Activated T-helper 2 cell treated with anti-CD3 and anti-CD28 coated beads, Interferon-gamma antibody, Interleukin-2, Interleukin-4, amounts not matched to agents 10 μg/mL and 5 μg/mL and 100 μg/mL, durations not matched to agents 14 hours and 24 hours and 36 hours (primary cell): ENCODE measurements around the gene CDK12. TPM values are rescaled to one million over a fixed set of nuclear protein-coding genes. Genes with fewer than 3 reads are reported as not detected.
"Not testable (repeated sequence)": the region's sequence is repeated elsewhere in the genome, so short reads cannot be mapped to it uniquely, and the experiment has no call there.

ENCODE experiments used
- DNase-seq: peaks from one replicate; pipeline ENCODE4 v3.0.0; 2021; ENCODE audit warnings: low spot score
- H3K27ac Mint-ChIP-seq: one replicate; pipeline ENCODE4 v1.8.0; 2021; ENCODE audit warnings: mixed read lengths
- H3K27me3 Mint-ChIP-seq: one replicate; pipeline ENCODE4 v1.8.0; 2021; ENCODE audit warnings: low read depth, mixed read lengths
- H3K36me3 Mint-ChIP-seq: one replicate; pipeline ENCODE4 v1.8.0; 2021; ENCODE audit warnings: low read depth, mixed read lengths
- H3K4me1 Mint-ChIP-seq: one replicate; pipeline ENCODE4 v1.8.0; 2021; ENCODE audit warnings: low read depth, mixed read lengths
- H3K4me3 Mint-ChIP-seq: one replicate; pipeline ENCODE4 v1.8.0; 2021; ENCODE audit warnings: low read depth, mild to moderate bottlenecking, moderate library complexity, mixed read lengths
- H3K9me3 Mint-ChIP-seq: one replicate; pipeline ENCODE4 v1.8.0; 2021; ENCODE audit warnings: mixed read lengths
- intact Hi-C: fragments of 100-400 bp; cut with micrococcal nuclease; formaldehyde crosslinking; loops from one replicate; pipeline ENCODE4 v1.15.1; 2023
- total RNA-seq: library from RNA; stranded (reverse); gene quantifications from 2 replicates; pipeline ENCODE4 v1.2.3, GENCODE V29; 2022

CDK12 gene
- 83.9 TPM in 2 replicates for total RNA-seq

- peak within 1 kb of the TSS; percentile 96 for H3K4me3 Mint-ChIP-seq
- H3K4me1 Mint-ChIP-seq, result peaks cover 17% of the 10 kb centered on the region
- no peaks in the 10 kb centered on the region for H3K27me3 Mint-ChIP-seq
- peak within 1 kb of the TSS; percentile 99 for H3K27ac Mint-ChIP-seq
- intact Hi-C loops, result loop anchor here (1.0 to 5.0 kb wide), 3 partner anchors 10 to 254 kb away; partner anchors contain the start of gene MED1
- DNase-seq, result peak; percentile 94
- no peaks in the 10 kb centered on the region for H3K9me3 Mint-ChIP-seq
- H3K36me3 Mint-ChIP-seq, result peaks cover 39% of the 10 kb centered on the region
These were observed at the start of gene CDK12 for GRCh38 chr17:39461113-39461925. CDK12 (plus strand) TSS chr17:39461486; CDS start chr17:39462072, 586 bp downstream.

- Mint-ChIP-seq H3K4me3 (no peak overlapping the region), H3K4me1 (no peaks in the 10 kb centered on the region), H3K36me3 (peaks cover 52% of the 10 kb centered on the region), H3K27ac (no peak overlapping the region), H3K27me3 (no peaks in the 10 kb centered on the region), H3K9me3 (no peaks in the 10 kb centered on the region)
- no peak for DNase-seq
- intact Hi-C loops, result no loop called here
These were observed 45.1 kb upstream of the CDK12 start for GRCh38 chr17:39416141-39416540.

GRCh38 chr17:39429600-39429999 lies 31.7 kb upstream of the CDK12 start:
- no peaks in the 10 kb centered on the region for H3K27me3 Mint-ChIP-seq
- H3K4me1 Mint-ChIP-seq, result no peaks in the 10 kb centered on the region
- no peak overlapping the region for H3K4me3 Mint-ChIP-seq
- no peak for DNase-seq
- intact Hi-C loops, result no loop called here
- peaks cover 51% of the 10 kb centered on the region for H3K36me3 Mint-ChIP-seq
- no peak overlapping the region for H3K27ac Mint-ChIP-seq
- H3K9me3 Mint-ChIP-seq, result no peaks in the 10 kb centered on the region

GRCh38 chr17:39439868-39440267 lies 21.4 kb upstream of the CDK12 start:
- H3K27ac Mint-ChIP-seq, H3K4me1 Mint-ChIP-seq, intact Hi-C loops, H3K4me3 Mint-ChIP-seq, H3K9me3 Mint-ChIP-seq, DNase-seq, H3K27me3 Mint-ChIP-seq: not testable (repeated sequence)
- H3K36me3 Mint-ChIP-seq, result peaks cover 57% of the 10 kb centered on the region

GRCh38 chr17:39443326-39443725 lies 18.0 kb upstream of the CDK12 start:
- no peak overlapping the region for H3K4me3 Mint-ChIP-seq
- H3K27me3 Mint-ChIP-seq, result no peaks in the 10 kb centered on the region
- H3K27ac Mint-ChIP-seq, result no peak overlapping the region
- DNase-seq, result no peak
- H3K36me3 Mint-ChIP-seq, result peaks cover 66% of the 10 kb centered on the region
- intact Hi-C loops, result no loop called here
- peaks cover 5% of the 10 kb centered on the region for H3K4me1 Mint-ChIP-seq
- H3K9me3 Mint-ChIP-seq, result no peaks in the 10 kb centered on the region

- no peak overlapping the region for H3K4me3 Mint-ChIP-seq
- no peak for DNase-seq
- peaks cover 11% of the 10 kb centered on the region for H3K4me1 Mint-ChIP-seq
- H3K36me3 Mint-ChIP-seq, result peaks cover 45% of the 10 kb centered on the region
- no peak overlapping the region for H3K27ac Mint-ChIP-seq
- H3K9me3 Mint-ChIP-seq, result no peaks in the 10 kb centered on the region
- intact Hi-C loops, result no loop called here
- no peaks in the 10 kb centered on the region for H3K27me3 Mint-ChIP-seq
These were observed 13.7 kb upstream of the CDK12 start for GRCh38 chr17:39447561-39447960.

- Mint-ChIP-seq H3K4me1 (peaks cover 14% of the 10 kb centered on the region), H3K4me3 (peak overlapping the region; percentile 97), H3K36me3 (peaks cover 30% of the 10 kb centered on the region), H3K9me3 (no peaks in the 10 kb centered on the region), H3K27me3 (no peaks in the 10 kb centered on the region), H3K27ac (peak overlapping the region; percentile 96)
- no peak for DNase-seq
- intact Hi-C loops, result loop anchor here (2.0 kb wide), 1 partner anchor 45 kb away; no protein-coding TSS in a partner anchor
These were observed 11.2 kb upstream of the CDK12 start for GRCh38 chr17:39450051-39450450.

GRCh38 chr17:39450847-39451581 lies 10.3 kb upstream of the CDK12 start, which contains the start of gene MED1:
MED1 (minus strand) TSS chr17:39451263; CDS start chr17:39451062, 201 bp downstream.
- Mint-ChIP-seq H3K36me3 (peaks cover 26% of the 10 kb centered on the region), H3K27me3 (no peaks in the 10 kb centered on the region), H3K4me3 (peak within 1 kb of the TSS; percentile 97), H3K27ac (peak within 1 kb of the TSS; percentile 96), H3K9me3 (no peaks in the 10 kb centered on the region), H3K4me1 (peaks cover 14% of the 10 kb centered on the region)
- peak; percentile 92 for DNase-seq
- intact Hi-C loops, result loop anchor here (1.0 to 2.0 kb wide), 2 partner anchors 10 to 46 kb away; partner anchors contain the start of gene CDK12

GRCh38 chr17:39455919-39456318 lies 5.4 kb upstream of the CDK12 start:
- no peaks in the 10 kb centered on the region for H3K9me3 Mint-ChIP-seq
- H3K4me1 Mint-ChIP-seq, result peaks cover 7% of the 10 kb centered on the region
- intact Hi-C loops, result no loop called here
- no peaks in the 10 kb centered on the region for H3K27me3 Mint-ChIP-seq
- H3K27ac Mint-ChIP-seq, result no peak overlapping the region
- peaks cover 1% of the 10 kb centered on the region for H3K36me3 Mint-ChIP-seq
- DNase-seq, result no peak
- no peak overlapping the region for H3K4me3 Mint-ChIP-seq

GRCh38 chr17:39461926-39462569 lies 762 bp downstream of the CDK12 start:
- Mint-ChIP-seq H3K4me3 (peak overlapping the region; percentile 96), H3K27me3 (no peaks in the 10 kb centered on the region), H3K9me3 (no peaks in the 10 kb centered on the region), H3K36me3 (peaks cover 43% of the 10 kb centered on the region), H3K27ac (peak overlapping the region; percentile 99), H3K4me1 (peaks cover 19% of the 10 kb centered on the region)
- intact Hi-C loops, result loop anchor here (1.0 to 5.0 kb wide), 3 partner anchors 11 to 255 kb away; partner anchors contain the start of gene MED1
- no peak for DNase-seq

GRCh38 chr17:39462631-39463375 lies 1.5 kb downstream of the CDK12 start:
- Mint-ChIP-seq H3K4me3 (peak overlapping the region; percentile 96), H3K27me3 (no peaks in the 10 kb centered on the region), H3K9me3 (no peaks in the 10 kb centered on the region), H3K4me1 (peaks cover 25% of the 10 kb centered on the region), H3K36me3 (peaks cover 49% of the 10 kb centered on the region), H3K27ac (peak overlapping the region; percentile 99)
- DNase-seq, result no peak
- intact Hi-C loops, result loop anchor here (5.0 kb wide), 1 partner anchor 256 kb away; no protein-coding TSS in a partner anchor
